IPS DF 6.9 (cell line): ENCODE measurements around the gene MYH7B.
A peak's percentile ranks its signal among the peaks of the same experiment; 100 is the strongest.

ENCODE experiments used
- DNase-seq: peaks from one replicate; pipeline ENCODE4 v3.0.0-alpha.2; 2013; ENCODE audit warnings: low read depth, low spot score
- H3K27ac ChIP-seq: one replicate; pipeline ENCODE4 v1.5.1; 2013; ENCODE audit warnings: low read length, control low read depth
- H3K27me3 ChIP-seq: 2 replicates; pipeline ENCODE4 v1.6.1; 2013; ENCODE audit warnings: mild to moderate bottlenecking, low read length; ENCODE audit not compliant: control insufficient read depth, insufficient read depth
- H3K36me3 ChIP-seq: 2 replicates; pipeline ENCODE4 v1.6.1; 2013; ENCODE audit warnings: low read length; ENCODE audit not compliant: control insufficient read depth, insufficient read depth
- H3K4me1 ChIP-seq: 2 replicates; pipeline ENCODE4 v1.6.1; 2013; ENCODE audit warnings: low read length; ENCODE audit not compliant: control insufficient read depth, insufficient read depth
- H3K4me3 ChIP-seq: 2 replicates; pipeline ENCODE4 v1.5.1; 2013; ENCODE audit warnings: mild to moderate bottlenecking, low read length
- H3K9me3 ChIP-seq: 2 replicates; pipeline ENCODE4 v1.6.1; 2013; ENCODE audit warnings: low read length, inconsistent platforms; ENCODE audit not compliant: control insufficient read depth, insufficient read depth
- WGBS: extraction: QIAGEN DNeasy Blood & Tissue Kit; methylation state at CpG from one replicate; pipeline ENCODE4 v1.1.7; 2013; ENCODE audit warnings: mixed read lengths, missing lambda C conversion rate; ENCODE audit not compliant: insufficient read length, insufficient coverage; 5-methylcytosine and 5-hydroxymethylcytosine counted together

The MYH7B gene

DNA sequence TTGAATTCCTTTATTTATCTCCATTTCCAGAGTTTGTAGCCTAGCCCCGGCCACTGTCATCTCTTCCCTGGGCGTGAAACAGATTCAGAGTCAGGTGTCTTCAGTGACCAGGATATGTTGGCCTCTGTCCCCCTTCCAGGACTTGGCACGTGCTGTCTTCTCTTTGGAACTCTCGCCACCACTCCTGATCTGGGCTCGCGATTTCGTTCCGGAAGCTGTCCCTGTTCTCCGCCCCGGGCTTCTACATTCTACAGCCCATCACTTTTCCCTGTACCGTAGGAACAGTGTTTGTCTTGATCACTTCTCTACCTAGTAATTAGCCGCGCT lies 801 bp upstream of the MYH7B start:
- Histone ChIP-seq H3K27ac (no peak overlapping the region), H3K4me1 (peaks cover 2% of the 10 kb centered on the region; the same call in 1 of the 2 replicates), H3K27me3 (no peaks in the 10 kb centered on the region), H3K9me3 (no peaks in the 10 kb centered on the region), H3K4me3 (peak overlapping the region; percentile 47; the same call in 1 of the 2 replicates), H3K36me3 (no peaks in the 10 kb centered on the region)
- no CpG with 5 or more reads among the region's 13 CpGs for WGBS
- DNase-seq = no peak

GRCh38 chr20:34956041-34956458 lies 382 bp downstream of the MYH7B start:
- Histone ChIP-seq H3K36me3 (no peaks in the 10 kb centered on the region), H3K4me1 (peaks cover 5% of the 10 kb centered on the region; the same call in 1 of the 2 replicates), H3K4me3 (peak overlapping the region; percentile 6; the same call in 1 of the 2 replicates), H3K27me3 (no peaks in the 10 kb centered on the region), H3K27ac (no peak overlapping the region), H3K9me3 (no peaks in the 10 kb centered on the region)
- DNase-seq = no peak
- WGBS = no CpG with 5 or more reads among the region's 6 CpGs

DNA sequence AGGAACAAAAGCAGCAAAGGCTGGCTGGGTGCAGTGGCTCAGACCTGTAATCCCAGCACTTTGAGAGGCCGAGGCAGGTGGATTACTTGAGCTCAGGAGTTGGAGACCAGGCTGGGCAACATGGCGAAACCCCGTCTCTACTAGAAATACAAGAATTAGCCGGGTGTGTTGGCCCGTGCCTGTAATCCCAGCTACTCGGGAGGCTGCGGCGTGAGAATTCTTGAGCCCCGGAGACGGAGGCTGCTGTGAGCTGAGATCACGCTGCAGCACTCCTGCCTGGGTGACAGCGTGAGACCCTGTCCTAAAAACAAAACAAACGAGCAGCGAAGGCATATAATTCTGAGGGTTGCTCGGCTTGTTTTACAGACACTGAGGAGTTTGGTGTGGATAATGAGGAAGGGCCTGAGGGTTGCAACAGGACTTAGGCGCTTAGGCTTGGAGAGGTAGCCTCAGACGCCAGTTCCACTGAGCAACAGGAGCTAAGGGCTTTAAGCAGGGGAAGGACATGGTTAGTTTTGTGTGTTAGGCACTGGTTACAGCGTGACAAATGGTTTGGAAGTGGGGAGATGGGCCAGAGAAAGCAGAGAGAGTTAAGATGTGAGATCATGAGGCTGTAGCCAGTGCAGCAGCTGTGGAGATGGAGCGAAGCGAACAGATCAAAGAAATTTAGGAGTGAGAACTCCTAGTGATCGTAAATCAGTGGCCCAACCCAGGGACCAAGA lies 1.2 kb downstream of the MYH7B start:
- H3K4me1 ChIP-seq = peaks cover 5% of the 10 kb centered on the region; the same call in 1 of the 2 replicates
- H3K4me3 ChIP-seq = no peak overlapping the region
- H3K9me3 ChIP-seq = no peaks in the 10 kb centered on the region
- H3K36me3 ChIP-seq = no peaks in the 10 kb centered on the region
- no CpG with 5 or more reads among the region's 21 CpGs for WGBS
- H3K27me3 ChIP-seq = no peaks in the 10 kb centered on the region
- no peak for DNase-seq
- H3K27ac ChIP-seq = no peak overlapping the region

GRCh38 chr20:34964486-34964885 lies 8.8 kb downstream of the MYH7B start:
- no peaks in the 10 kb centered on the region for H3K9me3 ChIP-seq
- no peaks in the 10 kb centered on the region for H3K27me3 ChIP-seq
- peaks cover 3% of the 10 kb centered on the region; the same call in 1 of the 2 replicates for H3K4me1 ChIP-seq
- DNase-seq = no peak
- H3K4me3 ChIP-seq = no peak overlapping the region
- H3K36me3 ChIP-seq = no peaks in the 10 kb centered on the region
- WGBS = no CpG with 5 or more reads among the region's 5 CpGs
- H3K27ac ChIP-seq = no peak overlapping the region

DNA sequence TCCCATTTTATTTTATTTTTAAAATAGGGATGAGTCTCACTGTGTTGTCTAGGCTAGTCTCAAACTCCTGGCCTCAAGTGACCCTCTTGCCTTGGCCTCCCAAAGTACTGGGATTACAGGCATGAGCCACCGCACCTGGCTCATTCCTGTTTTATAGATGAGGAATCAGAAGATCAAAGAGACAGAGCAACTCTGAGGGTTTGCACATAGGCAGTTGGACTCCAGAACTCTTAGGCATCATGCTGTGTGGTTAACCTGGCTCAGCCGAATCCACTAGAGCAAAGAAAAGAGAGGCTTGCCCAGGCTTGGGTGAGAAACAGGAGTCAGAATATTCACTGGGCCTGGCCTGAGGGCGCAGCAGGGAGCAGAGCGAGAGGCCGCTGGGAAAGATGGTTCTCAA lies 9.4 kb downstream of the MYH7B start:
- H3K27me3 ChIP-seq = no peaks in the 10 kb centered on the region
- DNase-seq = no peak
- no peaks in the 10 kb centered on the region for H3K9me3 ChIP-seq
- peaks cover 3% of the 10 kb centered on the region for H3K4me1 ChIP-seq
- no peaks in the 10 kb centered on the region for H3K36me3 ChIP-seq
- no peak overlapping the region for H3K4me3 ChIP-seq
- H3K27ac ChIP-seq = no peak overlapping the region
- no CpG with 5 or more reads among the region's 5 CpGs for WGBS

DNA sequence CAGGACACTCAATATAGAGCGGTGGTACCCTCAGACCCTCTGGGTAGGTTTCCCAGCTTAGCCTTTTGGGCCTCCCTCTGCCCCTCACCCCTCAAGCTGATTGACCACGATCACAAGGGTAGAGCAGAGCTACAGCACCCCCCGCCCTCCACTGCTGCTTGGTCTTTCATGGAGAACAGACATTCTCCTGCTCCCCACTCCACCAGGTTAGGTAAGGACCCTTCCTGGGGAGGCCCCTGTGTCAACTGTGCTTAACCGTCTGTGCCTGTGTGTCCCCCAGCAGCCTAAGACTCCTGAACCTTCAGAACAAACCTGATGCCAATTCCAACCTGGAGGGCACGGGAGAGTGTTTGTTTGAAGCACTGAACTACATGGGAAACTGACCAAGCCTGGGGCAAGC lies 11.8 kb downstream of the MYH7B start:
- Histone ChIP-seq H3K36me3 (no peaks in the 10 kb centered on the region), H3K4me1 (no peaks in the 10 kb centered on the region; the same call in 1 of the 2 replicates), H3K27ac (no peak overlapping the region), H3K27me3 (no peaks in the 10 kb centered on the region), H3K4me3 (no peak overlapping the region), H3K9me3 (no peaks in the 10 kb centered on the region)
- DNase-seq = no peak
- WGBS = no CpG with 5 or more reads among the region's 5 CpGs

GRCh38 chr20:34968042-34968775 lies 12.5 kb downstream of the MYH7B start:
- H3K27me3 ChIP-seq = no peaks in the 10 kb centered on the region
- no CpG with 5 or more reads among the region's 7 CpGs for WGBS
- H3K27ac ChIP-seq = no peak overlapping the region
- DNase-seq = no peak
- H3K4me3 ChIP-seq = no peak overlapping the region
- H3K36me3 ChIP-seq = no peaks in the 10 kb centered on the region
- no peaks in the 10 kb centered on the region; the same call in 1 of the 2 replicates for H3K4me1 ChIP-seq
- no peaks in the 10 kb centered on the region for H3K9me3 ChIP-seq

DNA sequence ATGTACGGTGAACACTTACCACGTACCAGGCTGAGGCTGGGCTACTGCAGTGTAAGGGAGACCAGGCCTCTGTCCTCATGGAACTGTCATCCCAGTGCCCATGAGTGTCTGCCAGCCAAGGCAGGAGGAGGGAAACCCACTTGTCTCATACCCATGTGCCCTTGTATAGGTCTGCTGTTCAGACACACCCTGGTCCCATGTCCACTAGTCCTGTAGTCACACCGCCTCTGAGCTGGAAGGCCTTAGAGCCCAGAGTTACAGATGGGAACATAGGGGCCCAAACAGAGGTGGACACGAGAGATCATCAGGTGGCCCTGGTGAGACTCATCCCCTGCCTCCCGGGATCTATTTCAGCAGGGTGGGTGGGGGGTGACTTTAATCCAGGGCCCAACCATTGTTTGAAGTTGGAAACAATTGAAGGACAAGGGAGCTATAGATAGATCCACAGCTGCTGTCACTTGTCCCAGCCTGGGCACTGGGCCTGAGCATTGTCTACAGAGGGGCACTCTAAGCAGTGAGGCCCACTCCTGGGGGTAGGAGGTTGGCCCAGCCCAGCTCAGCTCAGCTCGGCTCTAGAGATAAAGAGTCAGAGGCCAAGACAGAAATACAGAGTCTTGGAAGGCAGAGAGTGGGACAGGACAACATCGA lies 14.6 kb downstream of the MYH7B start:
- H3K4me3 ChIP-seq = no peak overlapping the region
- no peaks in the 10 kb centered on the region for H3K9me3 ChIP-seq
- H3K27ac ChIP-seq = no peak overlapping the region
- no peak for DNase-seq
- no peaks in the 10 kb centered on the region for H3K27me3 ChIP-seq
- WGBS = no CpG with 5 or more reads among the region's 7 CpGs
- no peaks in the 10 kb centered on the region; the same call in 1 of the 2 replicates for H3K4me1 ChIP-seq
- H3K36me3 ChIP-seq = no peaks in the 10 kb centered on the region

GRCh38 chr20:34970846-34971560 lies 15.3 kb downstream of the MYH7B start:
- H3K9me3 ChIP-seq = no peaks in the 10 kb centered on the region
- H3K4me1 ChIP-seq = no peaks in the 10 kb centered on the region; the same call in 1 of the 2 replicates
- WGBS = no CpG with 5 or more reads among the region's 9 CpGs
- H3K36me3 ChIP-seq = no peaks in the 10 kb centered on the region
- H3K27me3 ChIP-seq = no peaks in the 10 kb centered on the region
- no peak for DNase-seq
- no peak overlapping the region for H3K27ac ChIP-seq
- H3K4me3 ChIP-seq = no peak overlapping the region
